Skeletal muscle tissue (tissue), 4 donors: ENCODE measurements around the gene MCM9. TPM values are rescaled to one million over a fixed set of nuclear protein-coding genes. Genes with fewer than 3 reads are reported as not detected.

Experiments
- H3K27ac ChIP-seq: one replicate; pipeline ENCODE4 v1.7.0; 2013; ENCODE audit warnings: mild to moderate bottlenecking, low read depth, low read length, inconsistent platforms
- H3K27me3 ChIP-seq, 3 donors: one replicate each; pipeline ENCODE4 v1.7.0; 2013; ENCODE audit warnings: low read length in 3 of 3; ENCODE audit not compliant: control insufficient read depth in 3 of 3, insufficient read depth in 3 of 3
- H3K36me3 ChIP-seq, 3 donors: one replicate each; pipeline ENCODE4 v1.7.0; 2013; ENCODE audit warnings: low read length in 3 of 3; ENCODE audit not compliant: control insufficient read depth in 3 of 3, insufficient read depth in 3 of 3
- H3K4me1 ChIP-seq, 3 donors: one replicate each; pipeline ENCODE4 v1.7.0; 2013; ENCODE audit warnings: low read length in 3 of 3, mild to moderate bottlenecking in 3 of 3; ENCODE audit not compliant: control insufficient read depth in 3 of 3, insufficient read depth in 3 of 3
- H3K4me3 ChIP-seq, 3 donors: one replicate each; pipeline ENCODE4 v1.7.0; 2013; ENCODE audit warnings: low read length in 3 of 3
- H3K9ac ChIP-seq, 3 donors: one replicate each; pipeline ENCODE4 v1.7.0; 2013; ENCODE audit warnings: low read length in 3 of 3, mild to moderate bottlenecking in 3 of 3, moderate library complexity in 2 of 3, low read depth in 1 of 3
- H3K9me3 ChIP-seq, 3 donors: one replicate each; pipeline ENCODE4 v1.7.0; 2013; ENCODE audit warnings: low read length in 3 of 3; ENCODE audit not compliant: control insufficient read depth in 3 of 3
- total RNA-seq: library from RNA; depleted of rRNA; stranded (reverse); fragments of >200 nt; gene quantifications from one replicate; pipeline ENCODE4 v1.2.3, GENCODE V29; 2014
- donor health status: Osteomylitis.

The MCM9 gene
- total RNA-seq, 1 donor from 2014 or later: 13.6 TPM

DNA sequence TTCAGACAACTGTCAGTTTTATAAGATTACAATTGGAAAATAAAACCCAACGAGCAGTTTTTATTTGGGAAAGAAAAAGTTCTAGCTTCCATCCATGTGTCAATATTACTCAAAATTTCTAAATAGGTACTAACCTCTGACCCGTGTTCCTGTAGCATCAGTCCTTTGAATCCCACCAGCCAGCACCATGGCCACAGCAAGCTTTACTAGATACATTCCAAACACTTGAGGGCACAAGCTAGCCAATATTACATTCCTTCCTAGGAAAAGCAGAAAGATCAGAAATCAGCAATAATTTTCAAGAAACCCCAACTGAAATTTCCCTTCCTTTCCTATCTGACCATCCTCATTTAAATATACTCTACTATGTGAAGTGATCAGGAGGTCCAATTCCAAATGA lies 21.8 kb downstream of the MCM9 start:
- H3K4me1 ChIP-seq: peaks cover 0 to 4% (median 0%) of the 10 kb centered on the region in 3 donors
- no peak overlapping the region for H3K9ac ChIP-seq
- no peak overlapping the region for H3K4me3 ChIP-seq
- no peaks in the 10 kb centered on the region for H3K27me3 ChIP-seq
- no peaks in the 10 kb centered on the region for H3K9me3 ChIP-seq
- H3K27ac ChIP-seq: no peak overlapping the region
- H3K36me3 ChIP-seq: peaks cover 8 to 46% (median 31%) of the 10 kb centered on the region in 3 donors

DNA sequence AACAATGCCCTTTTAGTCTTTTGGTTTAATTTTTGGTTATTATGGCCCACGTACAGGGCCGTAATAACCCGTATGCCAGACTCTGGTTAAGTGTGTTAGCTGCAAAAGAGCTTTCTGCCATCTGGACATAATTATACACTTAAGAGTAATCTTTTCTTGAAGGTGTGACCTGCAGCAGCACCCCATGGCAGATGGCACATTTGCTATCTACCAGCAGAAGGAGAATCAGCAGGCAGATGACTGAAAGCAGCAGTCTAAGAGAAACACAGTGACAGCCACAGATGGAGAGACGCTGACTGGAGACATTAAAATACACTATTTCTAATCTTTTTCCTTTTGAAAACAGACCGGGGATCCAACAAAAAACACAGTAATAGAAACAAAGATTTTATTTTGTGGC lies 22.3 kb downstream of the MCM9 start:
- Histone ChIP-seq H3K4me3 (no peak overlapping the region), H3K9ac (no peak overlapping the region), H3K4me1 (peaks cover 0 to 4% (median 0%) of the 10 kb centered on the region in 3 donors), H3K36me3 (peaks cover 8 to 47% (median 31%) of the 10 kb centered on the region in 3 donors), H3K27ac (no peak overlapping the region), H3K9me3 (no peaks in the 10 kb centered on the region), H3K27me3 (no peaks in the 10 kb centered on the region)

DNA sequence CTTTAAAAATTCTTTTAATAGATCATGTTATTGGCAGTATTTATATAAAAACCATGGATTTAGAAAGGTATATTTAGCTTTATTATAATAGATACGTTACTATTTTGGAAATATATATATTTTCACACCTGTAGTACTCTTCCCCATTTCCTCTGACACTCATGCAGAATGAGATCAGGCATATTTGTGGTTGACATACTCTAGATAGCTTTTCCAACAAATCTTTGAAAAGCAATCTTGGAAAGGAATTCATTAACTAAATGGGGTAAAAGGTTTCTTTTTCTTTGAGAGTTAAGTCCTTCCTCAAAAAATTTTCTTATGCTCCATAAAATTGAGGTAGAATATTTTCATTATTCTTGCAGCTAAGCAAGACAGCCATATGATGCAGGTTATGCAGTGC lies 26.5 kb downstream of the MCM9 start:
- Histone ChIP-seq H3K27ac (no peak overlapping the region), H3K36me3 (peaks cover 4 to 51% (median 12%) of the 10 kb centered on the region in 3 donors), H3K4me1 (no peaks in the 10 kb centered on the region), H3K9ac (no peak overlapping the region), H3K9me3 (no peaks in the 10 kb centered on the region), H3K27me3 (no peaks in the 10 kb centered on the region), H3K4me3 (no peak overlapping the region)

DNA sequence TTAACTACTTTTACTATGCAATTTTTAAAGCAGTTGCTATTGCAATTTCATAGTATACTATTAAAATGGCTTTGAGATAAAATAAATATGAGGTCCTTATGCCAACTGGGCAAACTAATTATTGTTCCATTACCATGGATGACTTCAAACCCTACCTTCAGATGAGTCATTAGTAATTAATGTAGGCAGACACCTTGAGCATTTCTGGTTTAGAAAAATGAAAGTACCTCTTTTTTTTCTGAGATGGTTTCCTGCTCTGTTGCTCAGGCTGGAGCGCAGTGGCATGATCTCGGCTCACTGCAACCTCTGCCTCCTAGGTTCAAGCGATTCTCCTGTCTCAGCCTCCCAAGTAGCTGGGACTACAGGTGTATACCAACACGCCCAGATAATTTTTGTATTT lies 29.1 kb downstream of the MCM9 start:
- no peaks in the 10 kb centered on the region for H3K27me3 ChIP-seq
- H3K36me3 ChIP-seq: peaks cover 0 to 41% (median 5%) of the 10 kb centered on the region in 3 donors
- no peaks in the 10 kb centered on the region for H3K4me1 ChIP-seq
- H3K9ac ChIP-seq: no peak overlapping the region
- H3K27ac ChIP-seq: no peak overlapping the region
- H3K4me3 ChIP-seq: no peak overlapping the region
- H3K9me3 ChIP-seq: no peaks in the 10 kb centered on the region

DNA sequence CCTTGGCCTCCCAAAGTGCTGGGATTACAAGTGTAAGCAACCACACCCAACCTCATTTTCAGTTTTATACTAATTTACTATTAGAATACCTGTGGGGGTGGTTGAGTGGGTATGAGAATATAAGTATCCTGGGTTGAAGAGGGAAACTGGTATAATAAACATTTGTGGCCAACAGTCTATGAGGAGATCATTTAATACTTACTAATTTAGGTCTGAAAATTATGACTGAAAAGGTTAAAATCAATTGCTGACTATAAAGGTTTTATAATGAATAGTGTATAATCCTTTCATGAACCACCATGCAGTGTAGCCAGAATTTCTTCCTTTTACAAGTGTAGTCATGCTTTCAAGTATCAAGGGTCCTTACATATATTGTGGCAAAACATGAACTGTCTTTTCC lies 29.9 kb downstream of the MCM9 start:
- Histone ChIP-seq H3K4me1 (no peaks in the 10 kb centered on the region), H3K9ac (no peak overlapping the region), H3K9me3 (no peaks in the 10 kb centered on the region), H3K27me3 (no peaks in the 10 kb centered on the region), H3K4me3 (no peak overlapping the region), H3K27ac (no peak overlapping the region), H3K36me3 (peaks cover 0 to 37% (median 7%) of the 10 kb centered on the region in 3 donors)

DNA sequence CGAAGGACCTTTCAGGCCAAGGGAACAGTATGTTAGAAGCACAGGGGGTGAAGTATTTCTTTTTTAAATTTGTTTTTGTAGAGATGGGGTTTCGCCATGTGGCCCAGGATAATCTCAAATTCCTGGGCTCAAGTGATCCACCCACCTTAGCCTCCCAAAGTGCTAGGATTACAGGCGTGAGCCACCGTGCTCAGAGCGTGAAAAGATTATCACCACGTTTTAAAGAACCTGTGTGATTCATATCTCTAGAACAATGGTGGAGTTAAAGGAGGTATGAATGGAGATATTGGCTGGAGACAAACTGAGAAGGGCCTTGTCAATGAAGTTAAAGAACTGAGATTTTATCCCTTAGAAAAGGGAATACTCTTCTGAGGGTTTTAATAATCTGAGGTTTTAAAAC lies 31.3 kb downstream of the MCM9 start:
- H3K36me3 ChIP-seq: peaks cover 0 to 30% (median 7%) of the 10 kb centered on the region in 3 donors
- H3K27me3 ChIP-seq: no peaks in the 10 kb centered on the region

DNA sequence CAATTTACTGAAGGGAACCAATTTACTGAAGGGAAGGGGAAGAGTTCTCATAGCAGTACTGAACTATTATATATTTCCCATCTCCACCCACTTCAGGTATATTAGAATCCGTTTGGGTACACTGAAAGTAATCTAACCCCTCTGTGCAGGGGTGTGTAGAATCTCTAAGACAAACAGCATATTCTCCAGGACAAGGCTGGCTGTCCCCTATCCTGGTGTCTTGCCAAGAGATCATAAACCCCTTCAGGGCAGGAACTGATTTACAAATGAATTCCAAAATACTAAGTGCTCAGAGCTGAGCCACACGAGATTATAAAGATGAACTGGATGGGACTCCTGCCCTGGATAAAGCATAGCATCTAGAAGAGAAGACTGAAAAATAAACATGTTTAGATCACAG lies 31.8 kb downstream of the MCM9 start:
- H3K27me3 ChIP-seq: no peaks in the 10 kb centered on the region
- H3K4me1 ChIP-seq: peaks cover 0 to 4% (median 0%) of the 10 kb centered on the region in 3 donors
- no peak overlapping the region for H3K9ac ChIP-seq
- H3K27ac ChIP-seq: no peak overlapping the region
- H3K4me3 ChIP-seq: no peak overlapping the region
- no peaks in the 10 kb centered on the region for H3K9me3 ChIP-seq
- peaks cover 0 to 27% (median 7%) of the 10 kb centered on the region in 3 donors for H3K36me3 ChIP-seq

More for the DNA sequence above, 31.3 kb downstream of the MCM9 start:
- H3K4me1 ChIP-seq: peaks cover 0 to 4% (median 0%) of the 10 kb centered on the region in 3 donors
- H3K4me3 ChIP-seq: no peak overlapping the region
- no peak overlapping the region for H3K27ac ChIP-seq
- H3K9ac ChIP-seq: no peak overlapping the region
- H3K9me3 ChIP-seq: no peaks in the 10 kb centered on the region

DNA sequence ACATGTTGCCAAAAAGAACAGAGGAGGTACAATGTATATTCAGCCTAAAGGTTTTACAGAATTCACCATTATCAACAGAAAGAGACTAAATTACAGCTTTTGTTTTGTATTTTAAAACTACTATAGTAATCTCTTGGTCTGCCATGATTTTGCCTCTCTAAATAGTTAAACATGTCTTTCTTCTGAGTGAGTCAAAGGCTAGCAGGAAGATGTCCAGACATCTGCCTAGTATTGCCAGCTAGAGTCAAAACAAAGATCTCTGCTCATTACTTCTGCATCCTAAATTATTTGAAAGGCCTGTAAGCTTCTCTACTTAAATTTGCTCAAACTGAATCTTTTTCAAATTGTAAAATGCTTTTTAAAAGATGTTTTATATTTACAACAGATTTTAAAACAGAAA lies 32.2 kb downstream of the MCM9 start:
- Histone ChIP-seq H3K27ac (no peak overlapping the region), H3K4me3 (no peak overlapping the region), H3K9ac (no peak overlapping the region), H3K36me3 (peaks cover 0 to 24% (median 7%) of the 10 kb centered on the region in 3 donors), H3K4me1 (peaks cover 0 to 4% (median 0%) of the 10 kb centered on the region in 3 donors), H3K27me3 (no peaks in the 10 kb centered on the region), H3K9me3 (no peaks in the 10 kb centered on the region)

DNA sequence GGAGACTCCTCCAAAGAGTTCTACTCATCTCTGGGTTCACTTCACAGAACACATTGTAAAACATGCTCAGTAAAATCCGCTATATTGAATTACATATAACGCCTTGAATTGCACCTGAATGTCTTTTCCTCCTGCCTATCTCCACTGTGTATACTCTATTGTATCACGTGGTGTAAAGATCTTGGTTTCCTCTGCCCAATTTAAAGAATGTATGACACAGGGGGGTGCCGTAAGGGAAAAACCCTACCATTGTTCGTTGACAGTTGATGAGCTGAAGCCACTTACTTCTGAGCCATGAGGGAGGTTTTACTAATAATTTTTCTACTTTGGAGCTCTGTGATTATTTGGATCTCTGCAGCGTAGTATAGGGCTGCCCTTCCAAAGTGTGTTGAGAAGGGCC lies 35.0 kb downstream of the MCM9 start:
- Histone ChIP-seq H3K36me3 (peaks cover 0 to 12% (median 7%) of the 10 kb centered on the region in 3 donors), H3K9me3 (no peaks in the 10 kb centered on the region), H3K27ac (no peak overlapping the region), H3K27me3 (no peaks in the 10 kb centered on the region), H3K4me1 (peaks cover 0 to 6% (median 4%) of the 10 kb centered on the region in 3 donors), H3K9ac (no peak overlapping the region), H3K4me3 (no peak overlapping the region)

DNA sequence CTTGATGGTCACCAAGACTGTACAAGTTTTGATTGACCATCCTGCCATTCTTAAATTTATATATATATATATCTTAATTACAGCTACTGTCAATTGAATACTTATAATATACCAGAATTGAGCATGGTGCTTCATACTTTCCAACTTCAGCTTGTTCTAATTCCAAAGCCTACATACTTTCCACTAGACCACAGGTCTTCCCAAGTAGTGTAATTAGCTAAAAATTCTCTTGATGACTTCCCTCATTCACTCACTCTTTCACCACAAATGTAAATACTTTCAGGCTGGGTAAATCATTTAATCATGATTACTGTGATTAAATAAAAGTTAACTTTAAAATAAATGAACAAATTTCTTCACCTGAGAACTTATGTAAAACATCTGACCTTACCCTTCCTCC lies 37.6 kb downstream of the MCM9 start:
- H3K27me3 ChIP-seq: no peaks in the 10 kb centered on the region
- H3K4me1 ChIP-seq: peaks cover 1 to 14% (median 8%) of the 10 kb centered on the region in 3 donors
- peaks cover 0 to 4% (median 2%) of the 10 kb centered on the region in 3 donors for H3K36me3 ChIP-seq
- no peak overlapping the region for H3K4me3 ChIP-seq
- H3K9ac ChIP-seq: no peak overlapping the region
- no peaks in the 10 kb centered on the region for H3K9me3 ChIP-seq
- no peak overlapping the region for H3K27ac ChIP-seq
